ENCODE measurements around the gene KDM1B. TPM values are rescaled to one million over a fixed set of nuclear protein-coding genes. Genes with fewer than 3 reads are reported as not detected.

KDM1B gene
- total and polyA plus RNA-seq, 9 of the 15 experiments (the other 6 are each of a cell fraction or from before 2014, with no cell fraction given): 1.4 to 58.9 (median 36.3) TPM

DNA sequence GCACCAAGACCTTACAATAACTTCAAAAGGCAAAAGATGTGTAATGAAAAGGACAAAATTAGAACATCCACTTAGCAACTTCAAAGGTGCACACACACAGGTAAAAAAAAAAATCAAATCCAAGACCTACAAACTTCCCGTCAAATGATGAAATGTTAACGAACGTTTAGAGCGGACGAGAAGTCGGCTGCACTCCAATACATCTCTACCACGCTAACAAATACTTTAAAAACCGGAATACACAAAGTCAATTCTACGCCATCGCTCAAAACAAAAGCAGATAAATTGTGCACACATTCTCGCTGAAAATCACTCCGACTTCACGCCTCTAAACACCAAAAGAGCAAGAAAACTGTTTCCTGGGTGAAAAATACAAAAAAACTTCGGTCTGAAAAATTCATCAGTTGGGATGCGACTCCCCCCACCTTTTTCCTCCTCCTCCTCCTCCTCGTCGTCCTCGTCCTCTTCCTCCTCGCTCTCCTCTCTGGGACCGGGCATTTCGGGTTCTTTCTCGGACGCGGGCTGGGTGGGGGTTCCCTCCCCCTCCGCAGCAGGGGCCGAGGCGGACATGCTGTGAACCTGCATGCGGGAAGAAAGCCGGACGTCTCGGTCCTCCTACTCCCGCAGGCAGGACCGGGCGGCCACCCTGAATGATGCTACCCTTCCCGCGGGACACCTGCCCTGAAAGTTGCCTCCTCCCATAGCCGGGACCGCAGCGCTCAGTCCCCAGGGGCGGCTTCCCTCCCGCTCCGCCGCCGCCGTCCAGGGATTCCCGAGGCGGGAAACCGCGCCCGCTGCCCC, 108.4 kb downstream of the KDM1B start (continued):
- TF ChIP-seq, protein P1, sequence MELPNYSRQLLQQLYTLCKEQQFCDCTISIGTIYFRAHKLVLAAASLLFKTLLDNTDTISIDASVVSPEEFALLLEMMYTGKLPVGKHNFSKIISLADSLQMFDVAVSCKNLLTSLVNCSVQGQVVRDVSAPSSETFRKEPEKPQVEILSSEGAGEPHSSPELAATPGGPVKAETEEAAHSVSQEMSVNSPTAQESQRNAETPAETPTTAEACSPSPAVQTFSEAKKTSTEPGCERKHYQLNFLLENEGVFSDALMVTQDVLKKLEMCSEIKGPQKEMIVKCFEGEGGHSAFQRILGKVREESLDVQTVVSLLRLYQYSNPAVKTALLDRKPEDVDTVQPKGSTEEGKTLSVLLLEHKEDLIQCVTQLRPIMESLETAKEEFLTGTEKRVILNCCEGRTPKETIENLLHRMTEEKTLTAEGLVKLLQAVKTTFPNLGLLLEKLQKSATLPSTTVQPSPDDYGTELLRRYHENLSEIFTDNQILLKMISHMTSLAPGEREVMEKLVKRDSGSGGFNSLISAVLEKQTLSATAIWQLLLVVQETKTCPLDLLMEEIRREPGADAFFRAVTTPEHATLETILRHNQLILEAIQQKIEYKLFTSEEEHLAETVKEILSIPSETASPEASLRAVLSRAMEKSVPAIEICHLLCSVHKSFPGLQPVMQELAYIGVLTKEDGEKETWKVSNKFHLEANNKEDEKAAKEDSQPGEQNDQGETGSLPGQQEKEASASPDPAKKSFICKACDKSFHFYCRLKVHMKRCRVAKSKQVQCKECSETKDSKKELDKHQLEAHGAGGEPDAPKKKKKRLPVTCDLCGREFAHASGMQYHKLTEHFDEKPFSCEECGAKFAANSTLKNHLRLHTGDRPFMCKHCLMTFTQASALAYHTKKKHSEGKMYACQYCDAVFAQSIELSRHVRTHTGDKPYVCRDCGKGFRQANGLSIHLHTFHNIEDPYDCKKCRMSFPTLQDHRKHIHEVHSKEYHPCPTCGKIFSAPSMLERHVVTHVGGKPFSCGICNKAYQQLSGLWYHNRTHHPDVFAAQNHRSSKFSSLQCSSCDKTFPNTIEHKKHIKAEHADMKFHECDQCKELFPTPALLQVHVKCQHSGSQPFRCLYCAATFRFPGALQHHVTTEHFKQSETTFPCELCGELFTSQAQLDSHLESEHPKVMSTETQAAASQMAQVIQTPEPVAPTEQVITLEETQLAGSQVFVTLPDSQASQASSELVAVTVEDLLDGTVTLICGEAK (IDR thresholded peaks at IDR 0.05): peak; percentile 71
- TF ChIP-seq, protein P1 (CRISPR knock-in tag; IDR thresholded peaks at IDR 0.05): no peak
- 0 out of 2 replicates have a peak, but pooled peaks have one; percentile 24 for TF ChIP-seq ZNF232 (CRISPR knock-in tag; IDR thresholded peaks at IDR 0.05)
- TF ChIP-seq, protein P2, sequence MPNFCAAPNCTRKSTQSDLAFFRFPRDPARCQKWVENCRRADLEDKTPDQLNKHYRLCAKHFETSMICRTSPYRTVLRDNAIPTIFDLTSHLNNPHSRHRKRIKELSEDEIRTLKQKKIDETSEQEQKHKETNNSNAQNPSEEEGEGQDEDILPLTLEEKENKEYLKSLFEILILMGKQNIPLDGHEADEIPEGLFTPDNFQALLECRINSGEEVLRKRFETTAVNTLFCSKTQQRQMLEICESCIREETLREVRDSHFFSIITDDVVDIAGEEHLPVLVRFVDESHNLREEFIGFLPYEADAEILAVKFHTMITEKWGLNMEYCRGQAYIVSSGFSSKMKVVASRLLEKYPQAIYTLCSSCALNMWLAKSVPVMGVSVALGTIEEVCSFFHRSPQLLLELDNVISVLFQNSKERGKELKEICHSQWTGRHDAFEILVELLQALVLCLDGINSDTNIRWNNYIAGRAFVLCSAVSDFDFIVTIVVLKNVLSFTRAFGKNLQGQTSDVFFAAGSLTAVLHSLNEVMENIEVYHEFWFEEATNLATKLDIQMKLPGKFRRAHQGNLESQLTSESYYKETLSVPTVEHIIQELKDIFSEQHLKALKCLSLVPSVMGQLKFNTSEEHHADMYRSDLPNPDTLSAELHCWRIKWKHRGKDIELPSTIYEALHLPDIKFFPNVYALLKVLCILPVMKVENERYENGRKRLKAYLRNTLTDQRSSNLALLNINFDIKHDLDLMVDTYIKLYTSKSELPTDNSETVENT (CRISPR knock-in tag; IDR thresholded peaks at IDR 0.05): 0 out of 2 replicates have a peak, but pooled peaks have one; percentile 28
- peak; percentile 8 for TF ChIP-seq FIP1L1 (IDR thresholded peaks at IDR 0.05; ENCODE audit: low read depth, low read length, poor library complexity, severe bottlenecking)
- TF ChIP-seq MTA1 (IDR thresholded peaks at IDR 0.05; ENCODE audit: borderline replicate concordance): no peak
- no peak for TF ChIP-seq TAF15 (IDR thresholded peaks at IDR 0.05; ENCODE audit: low read depth, low read length)
- TF ChIP-seq, protein P3, sequence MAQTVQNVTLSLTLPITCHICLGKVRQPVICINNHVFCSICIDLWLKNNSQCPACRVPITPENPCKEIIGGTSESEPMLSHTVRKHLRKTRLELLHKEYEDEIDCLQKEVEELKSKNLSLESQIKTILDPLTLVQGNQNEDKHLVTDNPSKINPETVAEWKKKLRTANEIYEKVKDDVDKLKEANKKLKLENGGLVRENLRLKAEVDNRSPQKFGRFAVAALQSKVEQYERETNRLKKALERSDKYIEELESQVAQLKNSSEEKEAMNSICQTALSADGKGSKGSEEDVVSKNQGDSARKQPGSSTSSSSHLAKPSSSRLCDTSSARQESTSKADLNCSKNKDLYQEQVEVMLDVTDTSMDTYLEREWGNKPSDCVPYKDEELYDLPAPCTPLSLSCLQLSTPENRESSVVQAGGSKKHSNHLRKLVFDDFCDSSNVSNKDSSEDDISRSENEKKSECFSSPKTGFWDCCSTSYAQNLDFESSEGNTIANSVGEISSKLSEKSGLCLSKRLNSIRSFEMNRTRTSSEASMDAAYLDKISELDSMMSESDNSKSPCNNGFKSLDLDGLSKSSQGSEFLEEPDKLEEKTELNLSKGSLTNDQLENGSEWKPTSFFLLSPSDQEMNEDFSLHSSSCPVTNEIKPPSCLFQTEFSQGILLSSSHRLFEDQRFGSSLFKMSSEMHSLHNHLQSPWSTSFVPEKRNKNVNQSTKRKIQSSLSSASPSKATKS (CRISPR knock-in tag; IDR thresholded peaks at IDR 0.05): no peak
- TF ChIP-seq PML (IDR thresholded peaks at IDR 0.05; ENCODE audit: low read length): no peak
- TF ChIP-seq ID3 (CRISPR knock-in tag; IDR thresholded peaks at IDR 0.05): no peak
- no peak for TF ChIP-seq ID3 (tag; IDR thresholded peaks at IDR 0.05)
- peak; percentile 52; the same call in 1 of the 2 replicates for TF ChIP-seq CTBP1 (IDR thresholded peaks at IDR 0.05; ENCODE audit: borderline replicate concordance)
- no peak for TF ChIP-seq TEAD1 (CRISPR knock-in tag; IDR thresholded peaks at IDR 0.05)

Measured in K562 (cell line).